Lower leg skin (tissue), 3 donors: ENCODE results near the gene IQGAP3.

ENCODE experiments used
- CTCF ChIP-seq, 3 donors: fragments of 450-650 bp; IDR thresholded peaks; one replicate each; pipeline ENCODE4 v1.5.1; 2016; ENCODE audit warnings: antibody characterized with exemption in 3 of 3, mild to moderate bottlenecking in 3 of 3, moderate library complexity in 2 of 3
- POLR2A ChIP-seq, 2 donors: fragments of 450-650 bp; IDR thresholded peaks; one replicate each; pipeline ENCODE4 v1.6.1; 2016 to 2017; ENCODE audit warnings: antibody characterized with exemption in 2 of 2, mild to moderate bottlenecking in 1 of 2, moderate library complexity in 1 of 2

- TF ChIP-seq POLR2A (IDR thresholded peaks at IDR 0.05), result no peak
- TF ChIP-seq CTCF (IDR thresholded peaks at IDR 0.05), result no peak
Observed at GRCh38 chr1:156525856-156526489, 46.4 kb downstream of the IQGAP3 start.
